NCI-H1417 treated with DMSO at 0.1 percent for 48 hours (cell line): ENCODE data around the gene OSTM1.

Experiments
- DNase-seq: peaks from one replicate; lab custom pipeline; 2025; lab: John Stamatoyannopoulos, UW

The OSTM1 gene

GRCh38 chr6:108102965-108103364 lies 28.4 kb upstream of the OSTM1 start:
- no peak for DNase-seq

- DNase-seq: no peak
These were observed 25.5 kb upstream of the OSTM1 start for GRCh38 chr6:108100003-108100402.

GRCh38 chr6:108097882-108098281 lies 23.3 kb upstream of the OSTM1 start:
- DNase-seq: no peak

- no peak for DNase-seq
These were observed 19.3 kb upstream of the OSTM1 start for GRCh38 chr6:108093781-108094300.

- no peak for DNase-seq
These were observed 16.7 kb upstream of the OSTM1 start for GRCh38 chr6:108091288-108091687.

- DNase-seq: no peak
These were observed 8.8 kb upstream of the OSTM1 start for GRCh38 chr6:108083349-108083748.

- DNase-seq: no peak
These were observed 8.0 kb upstream of the OSTM1 start for GRCh38 chr6:108082539-108082938.

- no peak for DNase-seq
These were observed 5.7 kb upstream of the OSTM1 start for GRCh38 chr6:108080010-108080780.

- no peak for DNase-seq
These were observed 3.6 kb upstream of the OSTM1 start for GRCh38 chr6:108078191-108078590.

- DNase-seq: no peak
These were observed 533 bp downstream of the OSTM1 start for GRCh38 chr6:108074057-108074358.

GRCh38 chr6:108071736-108072276 lies 2.7 kb downstream of the OSTM1 start:
- DNase-seq: no peak

GRCh38 chr6:108068618-108069017 lies 5.9 kb downstream of the OSTM1 start:
- DNase-seq: no peak

- DNase-seq: no peak
These were observed 6.4 kb downstream of the OSTM1 start for GRCh38 chr6:108068182-108068581.

- no peak for DNase-seq
These were observed 21.8 kb downstream of the OSTM1 start for GRCh38 chr6:108052706-108053105.

- no peak for DNase-seq
These were observed 23.1 kb downstream of the OSTM1 start for GRCh38 chr6:108051481-108051880.

- DNase-seq: no peak
These were observed 34.9 kb downstream of the OSTM1 start for GRCh38 chr6:108039681-108040080.

- no peak for DNase-seq
These were observed 37.7 kb downstream of the OSTM1 start for GRCh38 chr6:108036884-108037283.

- no peak for DNase-seq
These were observed 42.6 kb downstream of the OSTM1 start for GRCh38 chr6:108031968-108032367.

GRCh38 chr6:108030211-108030610 lies 44.3 kb downstream of the OSTM1 start:
- no peak for DNase-seq

GRCh38 chr6:108029226-108029921 lies 45.2 kb downstream of the OSTM1 start:
- DNase-seq: no peak

GRCh38 chr6:108027594-108027993 lies 46.9 kb downstream of the OSTM1 start:
- DNase-seq: no peak

GRCh38 chr6:108027056-108027455 lies 47.5 kb downstream of the OSTM1 start:
- no peak for DNase-seq

- no peak for DNase-seq
These were observed 50.0 kb downstream of the OSTM1 start for GRCh38 chr6:108024427-108025073.
